Muscle layer of duodenum (tissue), 2 donors: Measurements from ENCODE around the gene LRTM2.

Source experiments
- H3K27ac ChIP-seq: one replicate; pipeline ENCODE4 v1.7.0; 2013; ENCODE audit warnings: mild to moderate bottlenecking, low read length
- H3K27me3 ChIP-seq: one replicate; pipeline ENCODE4 v1.7.0; 2013; ENCODE audit warnings: low read depth, mild to moderate bottlenecking, control low read depth, low read length
- H3K36me3 ChIP-seq, 2 donors: one replicate each; pipeline ENCODE4 v1.7.0; 2013; ENCODE audit warnings: low read length in 2 of 2, control low read depth in 1 of 2, mild to moderate bottlenecking in 1 of 2; ENCODE audit not compliant: insufficient read depth in 2 of 2, control insufficient read depth in 1 of 2
- H3K4me1 ChIP-seq, 2 donors: one replicate each; pipeline ENCODE4 v1.7.0; 2013; ENCODE audit warnings: low read length in 2 of 2, mild to moderate bottlenecking in 2 of 2, control low read depth in 1 of 2, moderate library complexity in 1 of 2; ENCODE audit not compliant: insufficient read depth in 2 of 2, control insufficient read depth in 1 of 2
- H3K4me3 ChIP-seq, 2 donors: one replicate each; pipeline ENCODE4 v1.7.0; 2013; ENCODE audit warnings: low read length in 2 of 2, low read depth in 1 of 2, mild to moderate bottlenecking in 1 of 2
- H3K9me3 ChIP-seq, 2 donors: one replicate each; pipeline ENCODE4 v1.7.0; 2013; ENCODE audit warnings: low read length in 2 of 2, control low read depth in 1 of 2, mild to moderate bottlenecking in 1 of 2; ENCODE audit not compliant: control insufficient read depth in 1 of 2
- donor health status: healthy.

Gene LRTM2

DNA sequence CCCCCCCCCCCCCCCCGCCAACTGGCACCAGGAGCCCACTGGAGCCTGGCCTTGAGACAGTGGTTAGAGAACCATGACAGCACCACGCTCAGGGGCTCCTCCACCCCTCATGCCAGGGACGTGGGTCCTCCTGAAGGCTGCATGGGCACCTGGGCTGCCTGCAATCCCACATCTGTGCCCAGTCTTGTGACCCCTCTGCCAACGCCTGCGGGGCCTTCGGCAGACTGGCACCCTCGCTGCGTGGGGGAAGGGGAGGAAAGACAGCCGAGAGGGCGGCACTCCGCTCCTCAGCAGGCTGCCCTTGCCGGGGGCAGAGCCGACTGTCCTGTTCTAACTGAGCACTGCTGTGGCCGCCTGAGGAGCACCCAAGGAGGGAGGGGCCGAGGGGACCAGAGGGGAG, 6.0 kb downstream of the LRTM2 start:
- Histone ChIP-seq H3K9me3 (no peaks in the 10 kb centered on the region), H3K27ac (no peak overlapping the region), H3K4me3 (no peak overlapping the region), H3K36me3 (no peaks in the 10 kb centered on the region), H3K4me1 (peaks cover 0 to 6% of the 10 kb centered on the region in 2 donors), H3K27me3 (peaks cover 12% of the 10 kb centered on the region)

DNA sequence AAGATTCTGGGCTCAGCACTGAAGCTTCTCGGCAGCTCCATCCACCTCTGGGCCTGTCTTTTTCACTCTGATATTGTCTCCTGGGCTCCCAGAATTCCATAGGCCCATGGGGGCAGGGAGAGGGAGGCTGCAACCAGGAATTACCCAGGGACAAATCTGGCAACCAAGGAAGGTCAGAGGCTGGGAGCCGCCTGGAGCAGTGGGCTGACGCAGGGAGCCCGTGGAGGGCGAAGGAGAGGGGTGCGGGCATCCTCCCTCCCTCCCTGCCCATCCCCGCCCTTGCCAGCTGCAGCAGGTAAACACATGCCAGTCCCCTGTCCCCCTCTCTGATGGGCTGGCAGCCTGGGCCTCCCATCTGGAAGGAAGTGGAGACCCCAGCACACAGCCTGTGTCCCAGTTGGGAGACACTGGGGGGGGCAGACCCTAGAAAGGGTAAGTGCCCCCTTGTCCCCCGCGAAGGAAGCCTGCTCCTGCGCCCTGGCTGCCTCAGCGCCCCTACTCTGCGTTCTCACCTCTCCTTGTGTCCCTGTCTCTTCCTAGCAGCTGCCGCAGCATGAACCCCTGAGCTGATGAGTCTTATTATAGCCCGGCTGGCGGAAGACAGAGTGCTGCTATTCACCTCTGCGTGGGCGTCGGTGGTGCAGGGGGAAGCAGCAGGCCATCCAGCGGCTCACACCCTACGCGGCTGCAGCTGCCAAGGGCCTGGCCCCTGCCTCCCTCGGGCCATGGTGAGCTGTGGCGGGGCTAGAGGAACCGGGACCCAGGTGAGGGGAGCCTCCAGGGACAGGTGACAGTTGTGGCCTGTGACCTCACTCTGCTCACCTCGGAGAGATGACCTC, 6.7 kb downstream of the LRTM2 start:
- H3K4me1 ChIP-seq = peaks cover 0 to 6% of the 10 kb centered on the region in 2 donors
- H3K27me3 ChIP-seq = peaks cover 6% of the 10 kb centered on the region
- H3K4me3 ChIP-seq = no peak overlapping the region
- H3K36me3 ChIP-seq = no peaks in the 10 kb centered on the region
- H3K9me3 ChIP-seq = no peaks in the 10 kb centered on the region
- H3K27ac ChIP-seq = no peak overlapping the region

DNA sequence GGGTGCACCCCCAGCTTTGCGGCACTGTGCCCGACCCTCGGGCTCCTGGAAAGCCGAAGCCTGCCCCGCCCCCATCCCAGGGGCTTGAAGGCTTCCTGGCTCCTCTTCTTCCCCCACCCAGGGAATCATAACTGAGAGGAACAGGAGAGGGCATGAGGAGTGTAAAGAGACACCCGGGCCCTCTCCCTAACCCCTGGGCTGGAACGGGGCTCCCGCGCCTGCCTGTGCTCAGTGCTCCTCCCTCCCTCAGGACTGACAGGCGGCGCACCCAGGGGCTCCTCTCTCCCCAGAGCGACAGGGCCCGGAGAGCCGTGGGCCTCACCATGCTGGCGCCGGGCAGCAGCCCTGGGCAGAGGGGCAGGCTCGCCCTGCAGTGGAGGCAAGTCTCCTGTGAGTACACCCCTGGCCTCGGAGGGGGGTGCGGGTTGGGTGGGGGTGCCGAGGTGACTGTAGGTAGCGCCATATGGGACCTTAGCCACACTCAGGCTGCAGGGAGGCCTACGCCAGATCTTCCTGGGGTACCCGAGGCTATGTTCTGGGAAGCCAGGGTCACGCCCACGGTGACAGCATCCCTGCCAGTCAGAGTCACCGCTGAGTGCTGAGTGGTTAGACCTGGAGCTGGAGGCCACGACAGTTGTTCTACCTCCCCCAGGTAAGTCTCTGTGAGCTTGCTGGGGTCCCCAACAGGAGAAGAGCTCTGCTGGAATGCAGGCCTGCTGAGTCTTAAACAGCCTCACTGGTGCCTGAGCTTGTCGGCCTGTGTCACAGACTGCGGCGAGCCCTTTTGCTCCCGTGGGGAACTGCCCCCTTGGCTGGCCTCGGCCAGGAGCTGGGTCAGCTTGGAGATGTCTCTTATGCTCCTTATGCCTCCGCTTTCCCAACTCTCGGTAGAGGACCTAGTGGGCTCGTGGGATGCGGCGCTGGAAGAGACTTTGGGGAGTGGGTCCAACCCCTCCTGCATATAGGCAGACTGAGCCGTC, 7.8 kb downstream of the LRTM2 start:
- Histone ChIP-seq H3K36me3 (no peaks in the 10 kb centered on the region), H3K27me3 (no peaks in the 10 kb centered on the region), H3K4me1 (peaks cover 0 to 6% of the 10 kb centered on the region in 2 donors), H3K4me3 (no peak overlapping the region), H3K27ac (no peak overlapping the region), H3K9me3 (no peaks in the 10 kb centered on the region)

DNA sequence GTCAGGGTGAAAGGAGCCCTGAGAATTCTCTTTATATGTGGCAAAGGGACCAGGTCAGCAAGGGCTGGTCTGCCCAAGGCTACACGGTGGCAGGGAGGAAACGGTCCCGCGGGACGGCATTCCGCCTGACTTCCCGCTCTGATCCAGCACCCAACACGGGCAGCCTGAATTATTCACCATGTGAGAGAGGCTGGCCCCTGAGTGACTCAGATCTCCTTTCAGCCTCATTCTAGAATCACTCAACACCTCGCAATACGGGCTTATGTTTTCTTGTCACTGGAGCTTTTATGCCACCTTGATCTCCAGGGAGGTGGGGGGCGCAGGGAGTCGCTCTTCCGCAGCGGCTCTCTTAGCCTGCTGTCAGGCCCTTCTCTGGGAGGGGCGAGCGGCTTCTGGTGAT, 8.5 kb downstream of the LRTM2 start:
- no peaks in the 10 kb centered on the region for H3K36me3 ChIP-seq
- no peak overlapping the region for H3K27ac ChIP-seq
- H3K4me3 ChIP-seq = no peak overlapping the region
- no peaks in the 10 kb centered on the region for H3K9me3 ChIP-seq
- no peaks in the 10 kb centered on the region for H3K27me3 ChIP-seq
- peaks cover 0 to 6% of the 10 kb centered on the region in 2 donors for H3K4me1 ChIP-seq

DNA sequence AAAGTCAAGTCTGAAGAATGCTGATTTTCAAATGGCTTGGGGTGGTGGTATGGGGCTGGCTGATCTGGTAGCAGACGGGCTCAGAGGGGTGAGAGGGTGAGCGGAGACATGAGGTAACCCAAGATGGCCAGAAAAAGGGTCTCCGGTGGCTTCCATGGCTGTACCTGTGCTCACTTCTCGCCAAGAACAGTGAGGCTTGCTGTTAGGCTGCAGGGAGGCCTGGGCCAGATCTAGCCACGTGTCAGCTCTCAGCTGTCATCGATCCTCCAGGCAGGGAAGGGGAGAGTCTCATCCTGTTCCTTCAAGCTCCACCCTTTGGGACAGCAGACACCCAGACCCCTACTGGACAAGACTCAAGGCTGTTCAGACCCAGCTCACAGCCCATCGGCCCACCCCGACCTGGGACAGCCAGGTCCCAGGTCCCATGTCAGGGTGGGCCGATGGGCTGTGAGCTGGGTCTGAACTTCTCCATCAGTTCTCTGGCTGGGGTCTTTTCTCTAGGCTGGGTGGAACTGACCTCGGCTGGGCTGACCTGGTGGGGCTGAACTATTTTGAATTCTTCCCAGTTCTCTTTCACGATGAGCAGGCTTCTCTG, 9.0 kb downstream of the LRTM2 start:
- Histone ChIP-seq H3K27me3 (no peaks in the 10 kb centered on the region), H3K4me3 (no peak overlapping the region), H3K4me1 (peaks cover 0 to 6% of the 10 kb centered on the region in 2 donors), H3K27ac (no peak overlapping the region), H3K9me3 (no peaks in the 10 kb centered on the region), H3K36me3 (no peaks in the 10 kb centered on the region)

DNA sequence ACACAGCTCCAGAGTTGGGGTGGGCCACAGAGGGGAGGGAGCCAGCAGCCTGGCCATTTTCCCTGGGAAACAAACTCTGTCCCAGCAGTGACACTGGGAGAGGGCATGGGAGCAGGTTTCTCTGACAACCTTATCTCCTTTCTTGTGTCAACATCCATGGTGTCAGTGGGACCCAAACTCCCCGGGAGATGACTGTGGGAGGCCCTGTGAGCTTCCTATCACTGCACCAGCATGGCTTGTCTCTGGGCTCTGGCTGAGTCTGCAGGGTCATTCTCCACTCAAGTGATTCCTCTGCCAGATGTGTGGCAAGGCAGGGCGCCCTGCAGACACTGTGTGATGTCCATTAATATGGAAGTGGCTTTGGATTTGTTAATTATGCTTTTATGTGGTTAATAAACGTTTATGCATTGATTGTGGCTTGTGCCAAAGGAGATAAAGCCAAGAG, 10.1 kb downstream of the LRTM2 start:
- no peaks in the 10 kb centered on the region for H3K36me3 ChIP-seq
- no peaks in the 10 kb centered on the region for H3K27me3 ChIP-seq
- peaks cover 0 to 6% of the 10 kb centered on the region in 2 donors for H3K4me1 ChIP-seq
- no peak overlapping the region for H3K27ac ChIP-seq
- H3K4me3 ChIP-seq = no peak overlapping the region
- H3K9me3 ChIP-seq = no peaks in the 10 kb centered on the region

DNA sequence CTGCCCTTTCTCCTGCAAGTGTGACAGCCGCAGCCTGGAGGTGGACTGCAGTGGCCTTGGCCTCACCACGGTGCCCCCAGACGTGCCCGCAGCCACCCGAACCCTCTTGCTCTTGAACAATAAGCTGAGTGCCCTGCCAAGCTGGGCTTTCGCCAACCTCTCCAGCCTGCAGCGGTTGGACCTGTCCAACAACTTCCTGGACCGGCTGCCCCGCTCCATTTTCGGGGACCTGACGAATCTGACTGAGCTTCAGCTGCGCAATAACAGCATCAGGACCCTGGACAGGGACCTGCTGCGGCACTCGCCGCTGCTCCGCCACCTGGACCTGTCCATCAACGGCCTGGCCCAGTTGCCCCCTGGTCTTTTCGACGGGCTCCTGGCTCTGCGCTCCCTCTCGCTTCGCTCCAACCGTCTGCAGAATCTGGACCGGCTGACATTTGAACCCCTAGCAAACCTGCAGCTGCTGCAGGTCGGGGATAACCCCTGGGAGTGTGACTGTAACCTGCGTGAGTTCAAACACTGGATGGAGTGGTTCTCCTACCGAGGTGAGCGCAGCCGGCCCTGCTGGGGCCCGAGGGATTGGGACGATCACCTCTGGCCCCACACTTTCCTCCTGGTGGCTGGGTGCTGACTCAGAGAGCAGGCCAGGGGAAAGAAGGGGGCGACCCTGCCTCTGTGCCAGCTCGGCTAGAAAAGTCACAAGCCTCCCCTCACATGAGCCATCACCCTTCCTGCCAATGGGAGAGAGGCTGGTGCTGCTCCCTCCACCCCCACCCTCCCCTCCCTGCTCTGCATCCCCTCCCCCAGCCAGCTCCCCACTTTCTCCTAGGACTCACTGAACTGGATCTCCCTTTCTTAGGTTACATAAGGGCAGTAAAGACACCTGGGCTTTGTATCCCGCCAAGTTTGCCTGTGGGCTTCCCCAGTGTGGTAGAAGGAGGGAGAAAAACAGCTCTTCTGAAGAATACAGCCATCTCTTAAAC, 10.9 kb downstream of the LRTM2 start:
- Histone ChIP-seq H3K4me3 (no peak overlapping the region), H3K27ac (no peak overlapping the region), H3K4me1 (peaks cover 0 to 6% of the 10 kb centered on the region in 2 donors), H3K36me3 (no peaks in the 10 kb centered on the region), H3K9me3 (no peaks in the 10 kb centered on the region), H3K27me3 (no peaks in the 10 kb centered on the region)

DNA sequence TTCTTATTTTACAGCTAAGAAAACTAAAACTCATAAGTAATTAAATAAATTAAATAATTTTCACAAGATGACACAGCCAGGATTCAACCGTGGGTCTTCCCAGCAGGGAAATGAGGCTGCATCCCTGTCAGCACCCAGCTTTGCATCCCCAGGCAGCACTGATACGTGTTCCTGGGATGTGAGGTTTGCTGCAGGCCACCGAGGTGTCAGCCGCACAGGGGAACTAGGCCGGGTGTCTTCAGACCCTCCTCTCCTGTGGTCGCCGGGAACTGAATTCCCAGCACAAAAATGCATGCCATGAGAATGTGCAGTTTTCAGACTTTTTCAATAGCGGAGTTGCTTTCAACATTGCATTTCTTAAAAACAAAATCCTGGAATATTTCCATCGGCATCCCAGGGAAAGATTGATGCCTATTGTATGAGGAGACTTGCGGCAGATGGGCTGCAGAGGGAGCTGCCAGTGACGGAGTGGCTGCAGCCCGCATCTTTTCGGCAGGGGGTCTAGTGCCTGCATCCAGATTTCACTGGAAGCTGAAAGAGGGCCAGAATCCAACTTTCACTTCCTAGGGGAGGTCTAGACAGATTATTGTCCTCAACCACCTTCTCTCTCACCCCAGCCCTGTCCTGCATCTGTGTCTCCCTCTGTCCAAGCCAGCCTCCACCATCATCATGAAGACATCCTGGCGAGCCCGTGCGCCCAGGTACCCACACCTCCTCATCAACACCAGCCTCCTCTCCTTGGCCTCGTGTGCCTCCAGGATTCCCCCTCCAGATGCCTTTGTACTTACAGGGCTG, 12.6 kb downstream of the LRTM2 start:
- H3K9me3 ChIP-seq = no peaks in the 10 kb centered on the region
- no peak overlapping the region for H3K4me3 ChIP-seq
- H3K27me3 ChIP-seq = no peaks in the 10 kb centered on the region
- no peak overlapping the region for H3K27ac ChIP-seq
- peaks cover 0 to 6% of the 10 kb centered on the region in 2 donors for H3K4me1 ChIP-seq
- no peaks in the 10 kb centered on the region for H3K36me3 ChIP-seq

DNA sequence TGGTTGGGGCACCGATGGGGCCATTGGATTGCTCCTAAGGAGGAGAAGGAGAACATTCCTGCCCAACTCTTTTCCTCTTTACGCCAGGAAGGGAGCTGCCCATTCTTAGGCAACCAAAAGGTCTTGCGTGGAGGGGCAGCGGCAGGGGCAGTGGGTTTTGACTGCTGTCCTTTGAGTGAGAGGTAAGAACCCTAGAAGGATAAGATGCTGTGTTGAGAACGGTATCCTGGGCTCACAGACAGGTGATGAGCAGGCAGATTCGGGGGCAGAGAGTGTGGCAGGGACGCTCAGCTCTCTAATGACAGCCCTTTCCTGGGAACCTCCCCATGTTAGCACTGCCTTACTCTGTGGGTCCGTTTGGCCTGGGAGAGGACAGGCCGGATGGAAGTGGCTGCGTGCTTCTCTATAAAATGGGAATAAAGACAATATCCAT, 13.2 kb downstream of the LRTM2 start:
- no peaks in the 10 kb centered on the region for H3K9me3 ChIP-seq
- H3K4me3 ChIP-seq = no peak overlapping the region

More for the DNA sequence above, 13.2 kb downstream of the LRTM2 start:
- Histone ChIP-seq H3K36me3 (no peaks in the 10 kb centered on the region), H3K27ac (no peak overlapping the region), H3K27me3 (no peaks in the 10 kb centered on the region), H3K4me1 (peaks cover 0 to 6% of the 10 kb centered on the region in 2 donors)
